ENCODE data around the gene VIPAS39.
A peak's percentile ranks its signal among the peaks of the same experiment; 100 is the strongest.
"Not testable (repeated sequence)": the region's sequence is repeated elsewhere in the genome, so short reads cannot be mapped to it uniquely, and the experiment has no call there.

Gene VIPAS39

GRCh38 chr14:77469539-77469938, 12.1 kb upstream of the VIPAS39 start:
- no peak for DNase-seq

- no peak for DNase-seq
These were observed 11.7 kb upstream of the VIPAS39 start for GRCh38 chr14:77469067-77469505.

DNA sequence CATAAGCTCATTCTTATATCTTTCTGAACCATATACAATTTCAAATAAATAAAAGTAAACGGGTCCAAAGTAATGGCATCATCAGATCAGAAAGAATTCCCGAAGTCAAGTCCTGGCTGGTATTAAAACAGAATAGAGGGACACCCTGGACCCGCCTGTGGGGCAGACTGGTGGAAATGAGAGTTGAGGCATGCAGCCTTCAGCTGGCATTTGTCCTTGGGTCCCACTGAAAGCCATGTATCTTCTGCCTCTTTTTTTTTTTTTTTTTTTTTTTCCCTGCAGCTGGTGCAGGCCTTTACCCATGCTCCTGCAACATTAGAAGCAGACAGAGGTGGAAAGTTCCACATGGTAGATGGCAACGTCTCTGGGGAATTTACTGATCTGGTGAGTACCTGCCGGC, 10.4 kb upstream of the VIPAS39 start:
- DNase-seq = no peak

DNA sequence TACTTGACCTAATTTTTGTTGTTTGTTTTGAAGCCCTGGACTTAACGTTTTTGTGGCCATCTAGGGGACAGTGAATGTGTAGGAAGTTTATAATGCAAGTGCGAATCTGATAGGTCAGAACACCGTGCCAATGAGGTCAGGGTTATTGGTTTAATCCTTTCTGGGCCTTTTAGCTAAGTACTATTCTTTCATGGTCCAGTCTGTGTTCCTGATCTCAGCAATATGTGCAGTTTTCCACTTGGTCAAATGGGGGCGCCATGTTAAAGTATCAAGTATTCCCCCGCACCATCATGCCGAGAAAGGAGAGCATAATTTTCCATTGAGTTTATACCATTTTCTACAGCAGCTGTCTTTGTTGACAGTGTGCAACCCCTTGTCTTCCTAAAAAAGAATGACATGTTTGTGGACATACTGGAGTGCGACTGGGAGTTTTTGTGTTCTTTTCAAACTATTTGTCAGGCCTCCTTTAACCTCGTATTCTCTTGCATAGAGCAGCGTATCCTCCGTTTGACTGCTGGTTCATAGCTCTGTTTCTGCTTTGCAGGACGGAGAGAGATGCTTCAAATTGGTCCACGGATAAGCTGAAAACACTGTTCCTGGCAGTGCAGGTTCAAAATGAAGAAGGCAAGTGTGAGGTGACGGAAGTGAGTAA, 1.8 kb upstream of the VIPAS39 start:
- DNase-seq = peak; percentile 78

- DNase-seq = peak; percentile 58
These were observed 999 bp upstream of the VIPAS39 start for GRCh38 chr14:77458249-77458950.

DNA sequence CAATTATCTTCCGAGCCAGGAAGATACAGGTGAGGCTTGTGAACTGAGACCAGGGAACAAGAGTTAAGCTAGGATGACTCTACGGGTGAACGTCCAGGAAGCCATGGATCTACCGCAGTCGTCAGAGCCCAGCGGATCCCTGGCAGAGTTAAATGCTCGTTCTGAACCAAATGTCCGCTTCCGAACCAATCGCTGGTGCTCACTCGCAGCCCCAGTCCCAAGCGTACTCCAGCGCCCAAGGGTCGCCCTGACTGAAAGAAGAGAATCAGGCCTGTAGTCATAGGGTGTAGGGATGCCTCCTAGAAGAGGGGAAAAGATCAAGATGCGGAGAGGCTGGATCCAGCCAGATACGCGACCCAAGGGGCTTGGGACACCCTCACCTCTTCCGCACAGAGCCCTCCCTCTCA, 283 bp downstream of the VIPAS39 start:
- no peak for DNase-seq

DNA sequence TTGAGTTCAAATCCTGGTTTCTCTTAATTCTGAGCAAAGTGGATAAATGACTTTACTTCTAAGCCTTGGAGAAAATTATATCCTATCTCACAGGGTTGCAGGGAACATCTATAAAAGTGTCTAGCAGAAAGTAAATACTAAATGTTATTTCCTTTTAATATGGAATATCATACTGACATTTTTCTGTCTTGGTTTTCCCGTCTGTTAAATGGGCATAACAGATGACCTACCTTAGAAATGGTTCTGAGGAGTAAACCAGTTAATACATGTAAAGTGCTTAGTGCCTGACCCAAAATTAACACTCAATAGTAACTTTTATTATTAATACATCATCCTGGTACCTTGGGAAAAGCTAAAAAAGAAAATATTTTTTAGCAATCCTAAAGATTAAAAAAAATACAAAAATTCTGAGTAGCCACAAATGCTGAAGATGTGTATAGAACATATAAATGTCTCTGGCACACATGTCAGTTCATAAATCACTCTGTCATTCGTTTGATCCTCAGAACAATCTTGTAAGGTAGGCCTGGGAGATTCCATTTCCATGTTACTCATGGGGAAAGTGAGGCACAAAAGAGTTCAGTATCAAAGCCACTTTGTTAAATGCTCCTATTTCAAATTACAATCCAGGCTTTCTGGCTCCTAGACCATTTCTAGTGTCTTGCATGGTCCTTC, 1.3 kb downstream of the VIPAS39 start:
- no peak for DNase-seq

DNA sequence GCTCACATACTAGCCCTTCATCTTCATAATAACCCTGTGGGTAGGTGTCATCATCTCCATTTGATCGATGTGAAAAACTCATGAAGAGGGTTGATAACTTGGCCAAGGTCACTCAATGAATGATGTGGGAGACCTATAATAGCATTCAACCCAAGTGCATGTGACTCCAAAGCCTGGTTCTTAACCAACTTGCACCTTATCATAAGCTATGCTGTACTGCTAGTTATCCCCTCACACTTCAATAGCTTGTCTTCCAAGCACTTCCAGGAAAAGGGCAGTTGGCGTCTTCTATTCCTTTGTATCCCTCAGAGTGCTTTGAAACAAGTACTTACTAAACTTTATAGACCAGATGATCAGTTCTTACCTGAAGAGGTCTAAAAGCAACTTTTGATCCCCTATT, 15.2 kb downstream of the VIPAS39 start:
- no peak for DNase-seq

- DNase-seq = no peak
These were observed 17.5 kb downstream of the VIPAS39 start for GRCh38 chr14:77439861-77440260.

DNA sequence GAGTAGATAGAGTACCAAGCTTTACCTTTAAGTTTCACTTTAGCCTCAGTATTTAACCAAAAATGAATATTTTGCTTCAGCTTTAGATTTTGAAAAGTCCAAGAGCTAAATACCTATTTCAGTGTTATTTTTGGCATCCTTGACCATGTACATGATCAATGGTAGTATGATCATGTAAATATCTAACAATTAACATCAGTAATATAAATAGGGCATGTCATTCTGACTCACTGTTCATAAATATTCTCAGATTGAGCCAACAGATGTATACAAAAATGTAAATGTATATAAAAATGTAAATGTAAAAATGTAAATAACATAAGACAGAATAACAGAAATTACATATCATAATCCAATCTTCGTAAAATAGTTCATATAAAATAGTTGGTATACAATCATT, 18.8 kb downstream of the VIPAS39 start:
- no peak for DNase-seq

- no peak for DNase-seq
These were observed 21.4 kb downstream of the VIPAS39 start for GRCh38 chr14:77436042-77436441.

DNA sequence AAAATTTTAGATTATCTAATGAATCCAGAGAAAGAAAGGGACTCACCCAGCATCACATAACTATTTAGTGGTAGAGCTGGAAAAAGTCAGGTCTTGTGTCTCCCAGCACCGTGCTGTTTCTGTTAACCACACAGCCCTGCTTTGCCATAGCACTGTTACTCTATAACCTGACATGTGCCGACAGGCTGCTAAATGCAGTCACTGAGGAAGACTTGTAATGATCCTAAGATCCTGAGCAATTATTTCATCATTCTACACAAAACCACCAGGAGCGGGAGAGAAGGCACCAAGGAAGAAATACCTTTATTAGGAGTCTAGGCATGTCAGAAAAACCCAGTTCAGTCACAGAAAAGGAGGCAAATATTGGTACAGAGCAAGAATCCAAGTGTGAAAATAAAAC, 31.0 kb downstream of the VIPAS39 start:
- no peak for DNase-seq

GRCh38 chr14:77424862-77425261, 32.5 kb downstream of the VIPAS39 start:
- DNase-seq = no peak

GRCh38 chr14:77423423-77423822, 34.0 kb downstream of the VIPAS39 start, which contains the start of gene NOXRED1:
Gene NOXRED1 (minus strand): TSS chr14:77423523. CDS start chr14:77422889, 634 bp downstream.
- DNase-seq = no peak

- DNase-seq = no peak
These were observed 36.2 kb downstream of the VIPAS39 start for GRCh38 chr14:77421201-77421600.

- DNase-seq = no peak
These were observed 40.6 kb downstream of the VIPAS39 start for GRCh38 chr14:77416836-77417235.

DNA sequence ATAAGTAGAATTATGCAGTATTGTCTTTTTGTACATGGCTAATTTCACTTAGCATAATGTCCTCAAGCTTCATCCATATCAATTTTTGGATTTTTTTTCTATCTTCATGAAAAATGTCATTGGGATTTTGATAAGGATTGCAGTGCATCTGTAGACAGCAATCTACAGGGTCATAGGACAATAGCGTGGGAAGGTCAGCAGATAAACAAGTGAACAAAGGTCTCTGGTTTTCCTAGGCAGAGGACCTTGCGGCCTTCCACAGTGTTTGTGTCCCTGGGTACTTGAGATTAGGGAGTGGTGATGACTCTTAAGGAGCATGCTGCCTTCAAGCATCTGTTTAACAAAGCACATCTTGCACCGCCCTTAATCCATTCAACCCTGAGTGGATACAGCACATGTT, 41.3 kb downstream of the VIPAS39 start:
- DNase-seq = not testable (repeated sequence)

DNA sequence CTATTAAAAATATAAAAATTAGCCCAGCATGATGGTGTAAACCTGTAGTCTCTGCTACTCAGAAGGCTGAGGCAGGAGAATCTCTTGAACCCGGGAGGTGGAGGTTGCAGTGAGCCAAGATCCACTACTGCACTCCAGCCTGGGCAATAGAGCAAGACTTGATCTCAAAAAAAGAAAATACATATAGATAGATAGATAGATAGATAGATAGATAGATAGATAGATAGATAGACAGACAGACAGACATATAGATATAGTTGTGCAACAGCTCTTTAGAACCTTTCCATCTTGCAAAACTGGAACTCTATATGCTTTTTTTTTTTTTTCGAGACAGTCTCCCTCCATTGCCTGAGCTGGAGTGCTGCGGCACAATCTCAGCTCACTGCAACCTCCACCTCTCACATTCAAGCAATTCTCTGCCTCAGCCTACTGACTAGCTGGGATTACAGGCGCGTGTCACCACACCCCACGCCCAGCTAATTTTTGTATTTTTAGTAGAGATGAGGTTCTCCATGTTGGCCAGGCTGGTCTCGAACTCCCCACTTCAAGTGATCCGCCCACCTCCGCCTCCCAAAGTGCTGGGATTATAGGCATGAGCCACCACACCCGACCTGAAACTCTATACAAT, 41.9 kb downstream of the VIPAS39 start:
- not testable (repeated sequence) for DNase-seq

- DNase-seq = no peak
These were observed 48.3 kb downstream of the VIPAS39 start for GRCh38 chr14:77409131-77409533.

DNA sequence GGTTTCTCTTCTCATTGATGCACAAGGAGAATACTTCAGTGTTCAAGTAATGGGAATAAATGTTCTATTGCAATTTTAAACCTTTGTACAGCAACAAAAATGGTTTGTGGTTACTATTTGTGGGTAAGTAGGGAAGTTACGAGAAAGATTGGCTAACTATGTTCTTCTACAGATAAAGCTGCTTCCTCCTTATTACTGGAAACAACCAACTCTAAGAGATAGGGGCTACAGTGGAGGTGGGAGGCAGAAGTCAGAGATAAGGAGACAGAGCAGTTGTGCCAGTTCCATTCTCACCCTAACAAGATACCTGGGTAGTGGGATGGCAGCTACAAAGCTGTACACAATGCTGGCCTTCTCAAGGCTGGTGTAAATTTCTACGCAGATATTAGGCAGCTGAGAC, 50.2 kb downstream of the VIPAS39 start:
- no peak for DNase-seq

- peak; percentile 1 for DNase-seq
These were observed 50.7 kb downstream of the VIPAS39 start for GRCh38 chr14:77406718-77407117.

- DNase-seq = no peak
These were observed 51.3 kb downstream of the VIPAS39 start for GRCh38 chr14:77406086-77406485.

DNA sequence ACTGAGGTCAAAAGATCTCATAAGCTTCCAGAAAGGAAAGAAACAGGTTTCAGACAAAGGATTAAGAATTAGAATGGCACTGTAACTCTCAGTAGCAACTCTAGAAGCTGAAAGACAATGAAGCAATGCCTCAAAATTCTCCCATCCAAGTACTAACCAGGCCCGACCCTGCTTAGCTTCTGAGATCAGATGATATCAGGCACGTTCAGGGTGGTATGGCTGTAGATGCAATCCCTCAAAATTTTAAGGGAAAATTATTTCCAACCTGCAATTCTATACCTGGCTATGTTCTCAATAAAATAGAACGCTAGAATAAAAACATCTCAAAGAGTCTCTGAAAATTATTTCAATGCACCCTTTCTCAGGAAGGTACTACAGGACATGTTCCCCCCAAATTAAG, 53.6 kb downstream of the VIPAS39 start:
- no peak for DNase-seq

- DNase-seq = no peak
These were observed 57.2 kb downstream of the VIPAS39 start for GRCh38 chr14:77400216-77400615.
